RCC 7860 (cell line): ENCODE measurements around the gene LINC00305.

ENCODE experiments used
- DNase-seq: peaks from one replicate; pipeline ENCODE4 v3.0.0-alpha.2; 2015; ENCODE audit warnings: low spot score
- FAIRE-seq: peaks from 2 replicates; lab custom pipeline; 2012; peaks lifted over from hg19 to GRCh38; lab: Jason Lieb, UNC

Gene LINC00305

GRCh38 chr18:64148988-64149387 is at the start of gene LINC00305:
Gene LINC00305, minus strand, starts transcription at chr18:64149088.
- FAIRE-seq, result no peak
- no peak for DNase-seq

GRCh38 chr18:64191069-64191468 is 42.2 kb upstream of the LINC00305 start:
- DNase-seq, result no peak
- no peak for FAIRE-seq

GRCh38 chr18:64185987-64186386 is 37.1 kb upstream of the LINC00305 start:
- no peak for DNase-seq
- FAIRE-seq, result no peak

GRCh38 chr18:64183665-64184064 is 34.8 kb upstream of the LINC00305 start:
- DNase-seq (no peak), FAIRE-seq (no peak)

- no peak for FAIRE-seq
- DNase-seq, result no peak
Measured at GRCh38 chr18:64180617-64181016, 31.7 kb upstream of the LINC00305 start.

GRCh38 chr18:64180171-64180570 is 31.3 kb upstream of the LINC00305 start:
- FAIRE-seq (no peak), DNase-seq (no peak)

- no peak for DNase-seq
- no peak for FAIRE-seq
Measured at GRCh38 chr18:64179556-64180080, 30.7 kb upstream of the LINC00305 start.

- DNase-seq, result no peak
- peak; percentile 74 for FAIRE-seq
Measured at GRCh38 chr18:64178860-64179259, 30.0 kb upstream of the LINC00305 start.

GRCh38 chr18:64175432-64175831 is 26.5 kb upstream of the LINC00305 start:
- no peak for DNase-seq
- no peak for FAIRE-seq

- FAIRE-seq, result no peak
Measured at GRCh38 chr18:64171576-64171975, 22.7 kb upstream of the LINC00305 start.

GRCh38 chr18:64167408-64167925 is 18.6 kb upstream of the LINC00305 start:
- FAIRE-seq, result no peak
- DNase-seq, result no peak

More at GRCh38 chr18:64171576-64171975, 22.7 kb upstream of the LINC00305 start:
- DNase-seq, result no peak

- DNase-seq (peak; percentile 49), FAIRE-seq (peak; percentile 16)
Measured at GRCh38 chr18:64165906-64166305, 17.0 kb upstream of the LINC00305 start.

GRCh38 chr18:64164883-64165282 is 16.0 kb upstream of the LINC00305 start:
- FAIRE-seq (no peak), DNase-seq (no peak)

- FAIRE-seq, result no peak
- no peak for DNase-seq
Measured at GRCh38 chr18:64149916-64150438, 1.1 kb upstream of the LINC00305 start.

GRCh38 chr18:64142904-64143303 is 6.0 kb downstream of the LINC00305 start:
- FAIRE-seq, result no peak
- DNase-seq, result no peak

GRCh38 chr18:64137914-64138313 is 11.0 kb downstream of the LINC00305 start:
- FAIRE-seq (no peak), DNase-seq (no peak)

- FAIRE-seq (no peak), DNase-seq (no peak)
Measured at GRCh38 chr18:64134044-64134747, 14.7 kb downstream of the LINC00305 start.

- no peak for DNase-seq
- FAIRE-seq, result no peak
Measured at GRCh38 chr18:64132871-64133270, 16.0 kb downstream of the LINC00305 start.

- no peak for DNase-seq
- FAIRE-seq, result no peak
Measured at GRCh38 chr18:64131314-64131713, 17.6 kb downstream of the LINC00305 start.

GRCh38 chr18:64127172-64127571 is 21.7 kb downstream of the LINC00305 start:
- DNase-seq (no peak), FAIRE-seq (no peak)

GRCh38 chr18:64119916-64120315 is 29.0 kb downstream of the LINC00305 start:
- no peak for DNase-seq
- no peak for FAIRE-seq

GRCh38 chr18:64118406-64118805 is 30.5 kb downstream of the LINC00305 start:
- FAIRE-seq, result no peak

More at GRCh38 chr18:64118406-64118805, 30.5 kb downstream of the LINC00305 start:
- DNase-seq, result no peak
